HG03103 (cell line): ENCODE results near the gene MTMR12.

Experiments used
- ATAC-seq: cut with Tn5 transposase; IDR thresholded peaks from one replicate; pipeline ENCODE4 v1.9.1; 2021; ENCODE audit warnings: low read depth; ENCODE audit not compliant: unreplicated experiment

MTMR12 gene

GRCh38 chr5:32206509-32207354 lies 106.0 kb downstream of the MTMR12 start:
- no peak for ATAC-seq

GRCh38 chr5:32206053-32206452 lies 106.7 kb downstream of the MTMR12 start:
- ATAC-seq, result no peak

GRCh38 chr5:32202394-32202793 lies 110.3 kb downstream of the MTMR12 start:
- ATAC-seq, result no peak

- ATAC-seq, result no peak
Observed at GRCh38 chr5:32201122-32201753, 111.5 kb downstream of the MTMR12 start.

GRCh38 chr5:32197032-32197431 lies 115.7 kb downstream of the MTMR12 start:
- ATAC-seq, result no peak

GRCh38 chr5:32195265-32195664 lies 117.5 kb downstream of the MTMR12 start:
- ATAC-seq, result no peak

- no peak for ATAC-seq
Observed at GRCh38 chr5:32193591-32193990, 119.1 kb downstream of the MTMR12 start.

- no peak for ATAC-seq
Observed at GRCh38 chr5:32190095-32190494, 122.6 kb downstream of the MTMR12 start.

GRCh38 chr5:32187675-32188074 lies 125.1 kb downstream of the MTMR12 start:
- no peak for ATAC-seq

GRCh38 chr5:32182463-32183063 lies 130.2 kb downstream of the MTMR12 start:
- peak; percentile 86 for ATAC-seq
